A673 (cell line): ENCODE measurements around the gene SHFL. TPM values are rescaled to one million over a fixed set of nuclear protein-coding genes. Genes with fewer than 3 reads are reported as not detected.

Experiments
- BruUV-seq: library from RNA; stranded (reverse); fragments of 400-500 nt; replicated peaks from 2 replicates; lab custom pipeline; 2021; lab: Mats Ljungman, UMichigan
- CTCF ChIA-PET: fragments of 300-600 bp; sonication (Branson Sonifier 250); formaldehyde crosslinking; loops from one replicate; lab custom pipeline; 2022; ENCODE audit warnings: antibody characterized with exemption; lab: Charles Lee
- POLR2A ChIA-PET: fragments of 300-600 bp; sonication (Branson Sonifier 250); formaldehyde crosslinking; loops from one replicate; lab custom pipeline; 2022; ENCODE audit warnings: antibody characterized with exemption; ENCODE audit not compliant: low non-redundant PET; lab: Charles Lee
- DNase-seq: peaks from one replicate; pipeline ENCODE4 v3.0.0-alpha.2; 2015; ENCODE audit warnings: low spot score
- H3K27ac ChIP-seq: fragments of 200-600 bp; sonication (generic); 2 replicates; pipeline ENCODE4 v1.5.1; 2016; ENCODE audit warnings: mixed run types, low read depth, mild to moderate bottlenecking, mixed read lengths, antibody characterized with exemption, low read length; ENCODE audit not compliant: poor library complexity, severe bottlenecking
- H3K27me3 ChIP-seq: fragments of 200-600 bp; sonication (generic); replicated peaks from 2 replicates; pipeline ENCODE4 v1.6.1; 2017; ENCODE audit warnings: mixed run types, low read depth, mild to moderate bottlenecking, mixed read lengths, antibody characterized with exemption, low read length; ENCODE audit not compliant: insufficient read depth, poor library complexity
- H3K36me3 ChIP-seq: fragments of 200-600 bp; sonication (generic); 2 replicates; pipeline ENCODE4 v1.6.1; 2016; ENCODE audit warnings: mixed run types, mild to moderate bottlenecking, mixed read lengths, antibody characterized with exemption, low read length; ENCODE audit not compliant: insufficient read depth, poor library complexity, severe bottlenecking
- H3K4me1 ChIP-seq: fragments of 200-600 bp; sonication (generic); 2 replicates; pipeline ENCODE4 v1.6.1; 2017; ENCODE audit warnings: mixed run types, mild to moderate bottlenecking, mixed read lengths, antibody characterized with exemption, low read length; ENCODE audit not compliant: insufficient read depth, poor library complexity, severe bottlenecking
- H3K4me3 ChIP-seq: fragments of 200-600 bp; sonication (generic); 2 replicates; pipeline ENCODE4 v1.5.1; 2016; ENCODE audit warnings: low read depth, mixed run types, mild to moderate bottlenecking, mixed read lengths, low read length; ENCODE audit not compliant: poor library complexity, severe bottlenecking
- H3K9me3 ChIP-seq: fragments of 200-600 bp; sonication (generic); 2 replicates; pipeline ENCODE4 v1.6.1; 2016; ENCODE audit warnings: mixed run types, low read depth, mild to moderate bottlenecking, mixed read lengths, antibody characterized with exemption, low read length; ENCODE audit not compliant: poor library complexity, severe bottlenecking
- CTCF ChIP-seq: fragments of 300-800, 200-600 bp; sonication (generic); conservative IDR thresholded peaks from 2 replicates; pipeline ENCODE4 v1.5.1; 2017; ENCODE audit warnings: low read depth, mild to moderate bottlenecking, antibody characterized with exemption, low read length, moderate library complexity, mixed read lengths
- EZH2 ChIP-seq: fragments of 200-600 bp; sonication (generic); IDR thresholded peaks from 2 replicates; pipeline ENCODE4 v1.6.1; 2017; ENCODE audit warnings: borderline replicate concordance, low read depth, mild to moderate bottlenecking, mixed read lengths, antibody characterized with exemption, low read length; ENCODE audit not compliant: poor library complexity, severe bottlenecking
- intact Hi-C: fragments of 100-400 bp; cut with micrococcal nuclease; formaldehyde crosslinking; loops from one replicate; pipeline ENCODE4 v1.10.0; 2022; ENCODE audit not compliant: unreplicated experiment
- total RNA-seq: library from RNA; stranded (reverse); gene quantifications from 2 replicates; pipeline ENCODE4 v1.2.3, GENCODE V29; 2021

SHFL gene
- total RNA-seq, 1 experiment from 2014 or later: 15.2 TPM

GRCh38 chr19:10134040-10134439 lies 47.9 kb downstream of the SHFL start:
- no peak for TF ChIP-seq CTCF
- TF ChIP-seq EZH2: no peak
- Histone ChIP-seq H3K27ac (no peak overlapping the region), H3K27me3 (no peaks in the 10 kb centered on the region), H3K4me3 (no peak overlapping the region), H3K4me1 (no peaks in the 10 kb centered on the region), H3K9me3 (no peaks in the 10 kb centered on the region), H3K36me3 (peaks cover 86% of the 10 kb centered on the region)
- intact Hi-C loops: no loop called here
- DNase-seq: no peak
- BruUV-seq: no TSS peak
- ChIA-PET CTCF (interaction anchor here (0.5 kb wide), 1 partner anchor 36 kb away, joined by 4 read pairs; no protein-coding TSS in a partner anchor), POLR2A (no interaction called here)

GRCh38 chr19:10135551-10136334 lies 49.6 kb downstream of the SHFL start:
- no peak overlapping the region for H3K4me3 ChIP-seq
- BruUV-seq: no TSS peak
- CTCF ChIA-PET: interaction anchor here (0.6 kb wide), 1 partner anchor 40 kb away, joined by 3 read pairs; no protein-coding TSS in a partner anchor
- no peak for TF ChIP-seq EZH2
- TF ChIP-seq CTCF: no peak
- H3K36me3 ChIP-seq: peaks cover 95% of the 10 kb centered on the region
- intact Hi-C loops: no loop called here
- no peak overlapping the region for H3K27ac ChIP-seq
- POLR2A ChIA-PET: no interaction called here
- DNase-seq: no peak
- H3K27me3 ChIP-seq: no peaks in the 10 kb centered on the region
- H3K9me3 ChIP-seq: no peaks in the 10 kb centered on the region
- H3K4me1 ChIP-seq: no peaks in the 10 kb centered on the region

GRCh38 chr19:10136936-10137335 lies 50.8 kb downstream of the SHFL start:
- H3K36me3 ChIP-seq: peaks cover 96% of the 10 kb centered on the region
- H3K27ac ChIP-seq: no peak overlapping the region
- POLR2A ChIA-PET: no interaction called here
- DNase-seq: no peak
- H3K4me3 ChIP-seq: no peak overlapping the region
- H3K4me1 ChIP-seq: no peaks in the 10 kb centered on the region
- H3K9me3 ChIP-seq: no peaks in the 10 kb centered on the region
- TF ChIP-seq CTCF (no peak), EZH2 (no peak)
- CTCF ChIA-PET: no interaction called here
- BruUV-seq: no TSS peak
- intact Hi-C loops: no loop called here
- no peaks in the 10 kb centered on the region for H3K27me3 ChIP-seq
